SJSA1 (cell line): ENCODE measurements around the gene XRCC1. TPM values are rescaled to one million over a fixed set of nuclear protein-coding genes. Genes with fewer than 3 reads are reported as not detected.
"Not testable (repeated sequence)": the region's sequence is repeated elsewhere in the genome, so short reads cannot be mapped to it uniquely, and the experiment has no call there.

ENCODE experiments used
- DNase-seq, 2 experiments: peaks; one replicate each; pipeline ENCODE4 v3.0.0-alpha.2; 2015 to 2020; ENCODE audit warnings: low spot score in 2 of 2, low read depth in 1 of 2
- H3K27ac ChIP-seq: fragments of 250-450 bp; sonication (Bioruptor Pico); 2 replicates; pipeline ENCODE4 v1.5.1; 2020; ENCODE audit warnings: mild to moderate bottlenecking, moderate library complexity
- H3K27me3 ChIP-seq: fragments of 250-450 bp; sonication (Bioruptor Pico); replicated peaks from 2 replicates; pipeline ENCODE4 v1.5.1; 2020; ENCODE audit warnings: mild to moderate bottlenecking, moderate library complexity
- H3K36me3 ChIP-seq: fragments of 250-450 bp; sonication (Bioruptor Pico); 2 replicates; pipeline ENCODE4 v1.5.1; 2020; ENCODE audit warnings: mild to moderate bottlenecking
- H3K4me1 ChIP-seq: fragments of 250-450 bp; sonication (Bioruptor Pico); replicated peaks from 2 replicates; pipeline ENCODE4 v1.6.1; 2021; ENCODE audit warnings: mild to moderate bottlenecking
- H3K4me3 ChIP-seq: fragments of 250-450 bp; sonication (Bioruptor Pico); 2 replicates; pipeline ENCODE4 v1.5.1; 2020; ENCODE audit warnings: mild to moderate bottlenecking
- H3K9me3 ChIP-seq: fragments of 250-450 bp; sonication (Bioruptor Pico); replicated peaks from 2 replicates; pipeline ENCODE4 v1.5.1; 2020; ENCODE audit warnings: mild to moderate bottlenecking
- total RNA-seq: library from RNA; depleted of rRNA; stranded (reverse); fragments of >200 nt; shearing (Covaris generic); gene quantifications from 2 replicates; pipeline ENCODE4 v1.2.3, GENCODE V29; 2014

Gene XRCC1
- total RNA-seq, 1 experiment from 2014 or later = 59.8 TPM

- Histone ChIP-seq H3K9me3 (no peaks in the 10 kb centered on the region), H3K4me3 (peak within 1 kb of the TSS; percentile 48), H3K27me3 (no peaks in the 10 kb centered on the region), H3K27ac (peak within 1 kb of the TSS; percentile 97), H3K4me1 (peaks cover 24% of the 10 kb centered on the region), H3K36me3 (peaks cover 66% of the 10 kb centered on the region)
- DNase-seq = peak; percentile 100
These were observed 20.9 kb upstream of the XRCC1 start, which contains the start of the genes IRGQ and ZNF576 for GRCh38 chr19:43595999-43596841. IRGQ (minus strand) TSS chr19:43596134; CDS start chr19:43595338, 796 bp downstream. ZNF576 (plus strand) TSS chr19:43596595; CDS start chr19:43597109, 514 bp downstream.

- Histone ChIP-seq H3K4me1 (peaks cover 24% of the 10 kb centered on the region), H3K4me3 (peak overlapping the region; percentile 48), H3K36me3 (peaks cover 66% of the 10 kb centered on the region), H3K9me3 (no peaks in the 10 kb centered on the region), H3K27ac (peak overlapping the region; percentile 45), H3K27me3 (no peaks in the 10 kb centered on the region)
- DNase-seq = no peak
These were observed 20.3 kb upstream of the XRCC1 start for GRCh38 chr19:43595605-43595998.

DNA sequence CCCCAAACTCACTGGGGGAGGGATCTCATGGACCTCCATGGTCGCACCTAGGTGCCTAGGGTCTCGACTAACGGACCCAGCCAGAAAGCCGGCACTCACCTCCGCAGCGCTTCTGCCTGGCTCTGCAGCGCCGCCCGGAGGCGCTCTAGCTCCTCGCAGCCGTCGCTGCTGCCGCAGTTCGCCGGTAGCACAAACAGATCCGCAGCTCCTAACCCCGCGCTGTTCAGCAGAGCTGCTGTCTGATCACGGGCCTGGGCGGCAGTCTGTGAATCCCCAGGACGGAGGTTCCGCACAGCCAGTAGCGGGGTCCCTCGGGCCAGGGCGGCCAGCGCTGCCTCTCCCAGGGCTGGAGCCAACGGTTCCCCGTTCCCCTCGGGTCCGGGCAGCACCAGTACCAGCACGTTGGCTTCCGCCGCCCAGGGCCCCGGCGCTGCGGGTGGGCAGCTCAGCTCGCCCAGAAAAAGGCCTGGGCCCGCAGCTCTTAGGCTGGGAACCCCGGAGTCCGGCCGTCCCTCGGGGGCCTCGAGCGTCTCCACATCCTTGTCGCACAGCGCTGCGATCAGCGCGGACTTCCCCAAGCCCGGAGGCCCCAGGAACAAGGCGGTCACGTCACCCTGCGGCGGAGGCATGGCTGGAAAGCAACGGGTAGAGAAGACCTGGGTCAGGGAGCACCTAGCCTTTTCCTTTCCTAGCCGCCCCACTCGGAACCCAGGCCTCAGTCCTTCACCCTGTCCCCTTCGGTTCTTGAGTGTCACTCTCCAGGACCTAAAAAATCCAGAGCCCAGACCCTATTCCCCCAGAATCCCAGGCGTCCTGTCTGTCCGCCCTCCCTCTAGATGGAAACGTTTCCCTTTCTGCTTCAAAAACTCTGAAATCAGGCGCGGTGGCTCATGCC lies 19.6 kb upstream of the XRCC1 start:
- Histone ChIP-seq H3K9me3 (no peaks in the 10 kb centered on the region), H3K4me1 (peaks cover 24% of the 10 kb centered on the region), H3K27me3 (no peaks in the 10 kb centered on the region), H3K27ac (peak overlapping the region; percentile 45), H3K4me3 (peak overlapping the region; percentile 48), H3K36me3 (peaks cover 61% of the 10 kb centered on the region)
- peak; percentile 59 to 63 for DNase-seq

- H3K9me3 ChIP-seq = no peaks in the 10 kb centered on the region
- H3K27ac ChIP-seq = no peak overlapping the region
- peaks cover 61% of the 10 kb centered on the region for H3K36me3 ChIP-seq
- peaks cover 24% of the 10 kb centered on the region for H3K4me1 ChIP-seq
- no peaks in the 10 kb centered on the region for H3K27me3 ChIP-seq
- peak overlapping the region; percentile 48 for H3K4me3 ChIP-seq
- DNase-seq = no peak
These were observed 18.9 kb upstream of the XRCC1 start for GRCh38 chr19:43594081-43594697.

DNA sequence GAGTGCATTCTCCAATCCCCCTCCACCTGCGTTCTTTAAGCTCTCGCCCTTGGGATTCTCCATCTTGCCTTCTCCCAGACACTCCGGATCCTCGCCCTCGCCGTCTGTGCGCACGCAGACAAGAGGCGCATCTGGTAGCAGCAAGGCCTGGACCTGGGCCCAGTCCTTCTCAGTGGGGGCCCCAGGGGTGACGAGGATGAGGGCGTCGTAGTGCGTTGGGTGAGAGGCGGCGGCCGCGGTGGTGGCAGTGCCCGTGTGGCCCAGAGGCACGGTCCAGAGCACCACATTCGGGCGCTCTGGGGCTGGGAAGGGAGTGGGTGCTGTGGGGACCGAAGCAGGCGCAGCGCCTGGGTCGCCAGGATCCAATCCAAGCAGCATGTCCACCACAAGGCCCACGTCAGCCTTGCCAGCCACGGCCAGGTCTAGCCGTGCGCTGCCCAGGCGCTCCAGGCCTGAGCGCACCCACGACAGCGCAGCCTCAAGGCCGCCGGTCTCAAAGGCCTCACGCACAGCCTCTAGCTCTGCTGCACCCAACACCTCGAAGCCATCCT lies 17.5 kb upstream of the XRCC1 start:
- no peaks in the 10 kb centered on the region for H3K27me3 ChIP-seq
- H3K36me3 ChIP-seq = peaks cover 56% of the 10 kb centered on the region
- peaks cover 23% of the 10 kb centered on the region for H3K4me1 ChIP-seq
- no peaks in the 10 kb centered on the region for H3K9me3 ChIP-seq
- H3K4me3 ChIP-seq = no peak overlapping the region
- H3K27ac ChIP-seq = no peak overlapping the region
- DNase-seq = no peak

DNA sequence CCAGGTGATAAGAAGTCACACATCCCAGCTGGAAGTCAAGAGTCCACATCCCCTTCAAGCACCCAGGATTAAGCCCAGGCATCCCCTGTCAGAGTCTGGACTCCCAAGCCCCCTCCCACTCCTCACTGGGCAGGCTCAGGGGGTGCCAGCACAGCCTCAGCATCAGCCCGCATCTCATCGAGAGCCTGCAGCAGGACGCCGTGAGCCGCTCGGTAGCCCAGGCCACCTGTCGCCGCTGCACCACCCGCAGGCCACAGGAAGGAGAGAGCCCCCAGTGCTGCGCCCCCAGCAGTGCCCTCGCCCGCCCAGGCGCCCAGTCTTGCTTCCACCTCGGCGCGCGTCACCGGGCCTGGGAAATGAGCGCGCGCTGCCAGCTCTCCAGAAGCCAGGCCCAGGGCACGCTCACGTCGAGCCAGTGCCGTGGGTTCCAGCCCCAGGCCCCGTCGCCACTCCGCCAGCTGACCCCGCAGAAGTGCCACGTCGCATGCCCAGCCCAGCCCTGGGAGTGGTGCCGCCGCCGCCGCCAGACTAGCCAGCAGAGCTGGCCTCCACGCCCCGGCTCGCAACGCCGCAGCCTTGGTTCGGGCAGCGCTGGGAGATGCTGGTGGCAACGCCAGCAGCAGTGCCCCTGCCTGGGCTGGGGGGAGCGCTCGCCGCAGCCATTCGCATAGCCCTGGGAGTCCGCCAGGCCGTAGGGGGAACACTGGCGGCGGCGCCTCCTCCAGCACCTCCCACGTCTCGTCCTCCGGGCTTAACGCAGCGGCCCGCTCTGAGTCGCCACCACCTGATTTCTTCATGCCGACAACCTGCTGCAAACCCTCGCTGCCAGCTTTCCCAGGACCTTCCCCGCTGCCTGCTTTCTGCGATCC lies 16.8 kb upstream of the XRCC1 start:
- Histone ChIP-seq H3K9me3 (no peaks in the 10 kb centered on the region), H3K36me3 (peaks cover 60% of the 10 kb centered on the region), H3K27me3 (no peaks in the 10 kb centered on the region), H3K4me1 (peaks cover 15% of the 10 kb centered on the region), H3K27ac (no peak overlapping the region), H3K4me3 (no peak overlapping the region)
- no peak for DNase-seq

DNA sequence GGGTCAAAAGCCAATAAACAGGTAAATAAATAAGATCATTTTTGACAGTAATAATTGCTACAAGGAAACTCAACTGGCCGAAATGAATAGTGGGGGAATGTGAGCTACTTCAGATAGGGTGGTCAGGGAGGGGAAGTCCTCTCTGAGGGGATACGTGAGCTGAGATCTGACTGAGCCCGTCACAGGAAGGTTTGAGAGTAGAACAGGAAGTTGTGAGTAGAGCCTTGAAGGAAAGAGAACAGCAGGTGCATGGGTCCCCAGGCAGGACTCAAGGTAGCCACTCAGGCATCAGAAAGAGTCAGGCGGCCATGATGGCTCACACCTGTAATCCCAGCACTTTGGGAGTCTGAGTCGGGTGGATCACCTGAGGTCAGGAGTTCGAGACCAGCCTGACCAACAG lies 14.4 kb upstream of the XRCC1 start:
- Histone ChIP-seq H3K36me3 (peaks cover 71% of the 10 kb centered on the region), H3K27ac (no peak overlapping the region)

DNA sequence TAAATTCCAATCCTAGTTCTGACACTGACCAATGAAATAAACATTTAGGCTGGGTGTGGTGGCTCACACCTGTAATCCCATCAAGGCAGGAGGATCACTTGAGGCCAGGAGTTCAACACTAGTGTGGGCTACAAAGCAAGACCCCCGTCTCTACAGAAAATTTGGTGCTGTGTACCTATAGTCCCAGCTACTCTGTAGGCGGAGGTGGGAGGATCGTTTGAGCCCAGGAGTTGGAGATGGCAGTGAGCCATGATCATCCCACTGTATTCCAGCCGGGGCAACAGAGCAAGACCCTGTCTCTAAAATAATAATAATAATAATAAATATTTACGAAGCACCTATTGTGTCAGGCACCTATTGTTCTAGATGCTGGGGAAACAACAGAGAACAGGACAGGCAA lies 13.9 kb upstream of the XRCC1 start:
- DNase-seq = no peak
- Histone ChIP-seq H3K9me3 (no peaks in the 10 kb centered on the region), H3K4me3 (no peak overlapping the region), H3K27ac (no peak overlapping the region), H3K27me3 (no peaks in the 10 kb centered on the region), H3K4me1 (peaks cover 6% of the 10 kb centered on the region), H3K36me3 (peaks cover 67% of the 10 kb centered on the region)

More for the DNA sequence above, 14.4 kb upstream of the XRCC1 start:
- DNase-seq = no peak
- Histone ChIP-seq H3K4me3 (no peak overlapping the region), H3K27me3 (no peaks in the 10 kb centered on the region), H3K4me1 (peaks cover 8% of the 10 kb centered on the region), H3K9me3 (no peaks in the 10 kb centered on the region)

- not testable (repeated sequence) for H3K9me3 ChIP-seq, H3K27me3 ChIP-seq, DNase-seq, H3K4me3 ChIP-seq, H3K27ac ChIP-seq, H3K4me1 ChIP-seq
- peaks cover 45% of the 10 kb centered on the region for H3K36me3 ChIP-seq
These were observed 11.7 kb upstream of the XRCC1 start for GRCh38 chr19:43587029-43587428.

DNA sequence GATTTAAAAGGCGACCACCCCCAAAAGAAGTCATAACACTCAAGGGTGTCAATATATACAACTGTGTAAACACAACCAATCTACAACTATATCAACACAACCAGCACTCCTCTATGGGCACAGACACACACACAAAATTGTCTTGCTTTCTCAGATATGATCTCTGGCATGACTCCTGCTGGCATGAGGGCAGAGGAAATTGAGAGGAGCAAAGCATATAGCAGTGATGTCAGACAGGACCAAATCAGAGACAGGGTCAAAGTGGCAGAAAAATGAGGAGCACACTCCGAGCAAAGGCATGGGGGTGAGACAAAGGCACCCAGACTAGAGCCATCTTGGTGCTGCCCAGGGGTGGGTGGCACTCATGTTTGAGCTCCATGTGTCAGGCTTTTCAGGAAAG lies 11.0 kb upstream of the XRCC1 start:
- no peak overlapping the region for H3K27ac ChIP-seq
- H3K4me1 ChIP-seq = no peaks in the 10 kb centered on the region
- no peak for DNase-seq
- H3K27me3 ChIP-seq = no peaks in the 10 kb centered on the region
- peaks cover 44% of the 10 kb centered on the region for H3K36me3 ChIP-seq
- no peaks in the 10 kb centered on the region for H3K9me3 ChIP-seq
- H3K4me3 ChIP-seq = no peak overlapping the region

DNA sequence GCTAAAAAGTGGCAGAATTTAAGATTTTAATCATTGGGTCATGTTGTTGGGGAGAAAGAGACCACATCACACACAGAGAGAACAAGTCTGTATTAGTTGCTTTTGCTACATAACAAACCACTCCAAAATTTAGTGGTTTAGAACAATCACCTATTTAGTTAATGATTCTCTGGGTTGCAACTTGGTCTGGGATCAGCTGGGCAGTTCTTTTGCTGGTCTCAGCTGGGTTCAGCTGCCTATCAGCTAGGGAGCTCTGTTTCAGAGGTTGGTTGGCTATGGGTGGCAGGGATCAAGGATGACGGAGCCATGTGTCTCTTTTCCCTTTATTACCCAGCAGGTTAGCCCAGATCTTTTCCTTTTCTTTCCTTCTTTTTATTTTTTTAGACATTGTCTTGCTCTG lies 9.2 kb upstream of the XRCC1 start:
- Histone ChIP-seq H3K27me3 (no peaks in the 10 kb centered on the region), H3K4me1 (no peaks in the 10 kb centered on the region), H3K9me3 (no peaks in the 10 kb centered on the region), H3K36me3 (peaks cover 33% of the 10 kb centered on the region), H3K27ac (peak overlapping the region; percentile 37; the same call in 1 of the 2 replicates), H3K4me3 (no peak overlapping the region)
- DNase-seq = no peak

DNA sequence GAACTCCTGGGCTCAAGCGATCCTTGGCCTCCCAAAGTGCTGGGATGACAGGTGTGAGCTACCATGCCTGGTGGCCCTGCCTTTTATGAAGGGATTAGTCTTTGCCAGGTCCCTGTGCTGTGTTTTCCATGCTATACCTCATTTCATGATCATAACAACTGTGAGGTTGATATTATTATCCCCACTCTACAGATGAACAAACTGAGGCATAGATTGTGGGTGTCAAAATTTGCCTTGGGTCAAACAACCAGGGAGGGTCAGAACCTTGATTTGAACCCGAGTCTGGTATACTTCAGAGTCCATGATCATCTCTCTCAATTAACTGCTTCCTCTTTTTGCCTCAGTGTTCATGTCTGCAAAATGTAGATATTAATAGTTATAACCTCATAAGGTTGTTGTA lies 7.2 kb upstream of the XRCC1 start:
- Histone ChIP-seq H3K27me3 (no peaks in the 10 kb centered on the region), H3K27ac (no peak overlapping the region), H3K9me3 (no peaks in the 10 kb centered on the region), H3K4me3 (no peak overlapping the region), H3K4me1 (no peaks in the 10 kb centered on the region), H3K36me3 (peaks cover 20% of the 10 kb centered on the region)
- DNase-seq = no peak
